ENCODE results near the gene CSF2RB.
A peak's percentile ranks its signal among the peaks of the same experiment; 100 is the strongest.

- TF ChIP-seq, protein P1, sequence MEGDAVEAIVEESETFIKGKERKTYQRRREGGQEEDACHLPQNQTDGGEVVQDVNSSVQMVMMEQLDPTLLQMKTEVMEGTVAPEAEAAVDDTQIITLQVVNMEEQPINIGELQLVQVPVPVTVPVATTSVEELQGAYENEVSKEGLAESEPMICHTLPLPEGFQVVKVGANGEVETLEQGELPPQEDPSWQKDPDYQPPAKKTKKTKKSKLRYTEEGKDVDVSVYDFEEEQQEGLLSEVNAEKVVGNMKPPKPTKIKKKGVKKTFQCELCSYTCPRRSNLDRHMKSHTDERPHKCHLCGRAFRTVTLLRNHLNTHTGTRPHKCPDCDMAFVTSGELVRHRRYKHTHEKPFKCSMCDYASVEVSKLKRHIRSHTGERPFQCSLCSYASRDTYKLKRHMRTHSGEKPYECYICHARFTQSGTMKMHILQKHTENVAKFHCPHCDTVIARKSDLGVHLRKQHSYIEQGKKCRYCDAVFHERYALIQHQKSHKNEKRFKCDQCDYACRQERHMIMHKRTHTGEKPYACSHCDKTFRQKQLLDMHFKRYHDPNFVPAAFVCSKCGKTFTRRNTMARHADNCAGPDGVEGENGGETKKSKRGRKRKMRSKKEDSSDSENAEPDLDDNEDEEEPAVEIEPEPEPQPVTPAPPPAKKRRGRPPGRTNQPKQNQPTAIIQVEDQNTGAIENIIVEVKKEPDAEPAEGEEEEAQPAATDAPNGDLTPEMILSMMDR (IDR thresholded peaks at IDR 0.05) = no peak
- TF ChIP-seq POLR2A (IDR thresholded peaks at IDR 0.05) (no peak), POLR2AphosphoS5 (IDR thresholded peaks at IDR 0.05) (peak in 1 of 3 donors; percentile 40), EP300 (IDR thresholded peaks at IDR 0.05; ENCODE audit: low read depth) (no peak)
Observed at GRCh38 chr22:36930041-36930935, 16.9 kb downstream of the CSF2RB start.
